Endothelial cell of umbilical vein (primary cell): Measurements from ENCODE around the gene U2AF2. TPM values are rescaled to one million over a fixed set of nuclear protein-coding genes. Genes with fewer than 3 reads are reported as not detected.
A peak's percentile ranks its signal among the peaks of the same experiment; 100 is the strongest.

Experiments
- BruUV-seq: library from RNA; stranded (reverse); fragments of 400-500 nt; replicated peaks from 2 replicates; lab custom pipeline; 2021; lab: Mats Ljungman, UMichigan
- CTCF ChIA-PET: fragments of 300-600, 350-600 bp; sonication (Branson Sonifier 250); formaldehyde crosslinking; loops from one replicate; lab custom pipeline; 2021; ENCODE audit warnings: antibody characterized with exemption, inconsistent platforms; lab: Charles Lee
- POLR2A ChIA-PET: fragments of 300-600, 350-600 bp; sonication (Branson Sonifier 250); formaldehyde crosslinking; loops from one replicate; lab custom pipeline; 2021; ENCODE audit warnings: antibody characterized with exemption, inconsistent platforms; lab: Charles Lee
- DNase-seq: peaks from one replicate; pipeline ENCODE4 v3.0.0-alpha.2; 2011; ENCODE audit warnings: low read depth, low spot score
- FAIRE-seq: peaks from 2 replicates; lab custom pipeline; 2011; peaks lifted over from hg19 to GRCh38; lab: Jason Lieb, UNC
- H2AFZ ChIP-seq: 2 replicates; pipeline ENCODE4 v1.6.0; 2012; ENCODE audit warnings: low read depth, low read length, control low read depth, inconsistent platforms
- H3K27ac ChIP-seq: 2 replicates; pipeline ENCODE4 v1.5.1; 2011; ENCODE audit warnings: low read depth, mild to moderate bottlenecking, control low read depth, low read length, moderate library complexity; ENCODE audit not compliant: insufficient read depth
- H3K27me3 ChIP-seq, 2 experiments: 2 replicates each; pipeline versions ENCODE4 v1.6.0 to v1.6.1; 2011; ENCODE audit warnings: low read length in 2 of 2, mixed read lengths in 1 of 2; ENCODE audit not compliant: control insufficient read depth in 2 of 2, insufficient read depth in 2 of 2
- H3K36me3 ChIP-seq, 2 experiments: 2 replicates in 1 of 2; 3 replicates in 1 of 2; pipeline ENCODE4 v1.5.1; 2011; ENCODE audit warnings: low read length in 2 of 2, mild to moderate bottlenecking in 1 of 2, moderate library complexity in 1 of 2; ENCODE audit not compliant: control insufficient read depth in 2 of 2, insufficient read depth in 2 of 2; ENCODE audit errors: extremely low read depth in 1 of 2
- H3K4me1 ChIP-seq: 3 replicates; pipeline ENCODE4 v1.5.1; 2011; ENCODE audit warnings: mild to moderate bottlenecking, low read length; ENCODE audit not compliant: control insufficient read depth, insufficient read depth; ENCODE audit errors: extremely low read depth
- H3K4me2 ChIP-seq: 2 replicates; pipeline ENCODE4 v1.6.1; 2011; ENCODE audit warnings: low read length, control low read depth, mixed read lengths; ENCODE audit not compliant: insufficient read depth
- H3K4me3 ChIP-seq, 3 experiments: fragments of 200-600 bp in 1 of 3; sonication (generic), shearing (Covaris generic) in 1 of 3; replicated peaks in 1 of 3; 2 replicates each; pipeline ENCODE4 v1.5.1; 2011 to 2016; ENCODE audit warnings: control low read depth in 3 of 3, low read length in 3 of 3, mild to moderate bottlenecking in 2 of 3, inconsistent platforms in 1 of 3, low read depth in 1 of 3, moderate library complexity in 1 of 3; ENCODE audit not compliant: insufficient read depth in 1 of 3
- H3K79me2 ChIP-seq: 2 replicates; pipeline ENCODE4 v1.6.0; 2012; ENCODE audit warnings: low read length, inconsistent platforms; ENCODE audit not compliant: control insufficient read depth, insufficient read depth
- H3K9ac ChIP-seq: replicated peaks from 2 replicates; pipeline ENCODE3; 2011; ENCODE audit warnings: low read length, control low read depth; ENCODE audit not compliant: insufficient read depth; ENCODE audit errors: extremely low read depth
- H3K9me1 ChIP-seq: replicated peaks from 3 replicates; pipeline ENCODE4 v1.6.0; 2011; ENCODE audit warnings: mild to moderate bottlenecking, low read length; ENCODE audit not compliant: control insufficient read depth, insufficient read depth; ENCODE audit errors: extremely low read depth
- H3K9me3 ChIP-seq: replicated peaks from 2 replicates; pipeline ENCODE4 v1.5.1; 2012; ENCODE audit warnings: low read length, inconsistent platforms; ENCODE audit not compliant: control insufficient read depth, insufficient read depth
- H4K20me1 ChIP-seq: replicated peaks from 2 replicates; pipeline ENCODE3; 2011; ENCODE audit warnings: mild to moderate bottlenecking, low read length; ENCODE audit not compliant: control insufficient read depth, insufficient read depth; ENCODE audit errors: extremely low read depth
- EZH2 ChIP-seq: IDR thresholded peaks from 2 replicates; pipeline ENCODE4 v1.6.1; 2012; ENCODE audit warnings: borderline replicate concordance, low read depth, mild to moderate bottlenecking, moderate library complexity, low read length, inconsistent platforms; ENCODE audit not compliant: severe bottlenecking
- GATA2 ChIP-seq: IDR thresholded peaks from 2 replicates; pipeline ENCODE4 v1.7.0; 2011; ENCODE audit warnings: low read depth, mild to moderate bottlenecking, moderate library complexity, mixed read lengths, low read length; ENCODE audit not compliant: insufficient read length, insufficient read depth
- JUN ChIP-seq: IDR thresholded peaks from 2 replicates; pipeline ENCODE4 v1.6.1; 2011; ENCODE audit warnings: borderline replicate concordance, low read depth; ENCODE audit not compliant: insufficient read length, insufficient read depth
- MYC ChIP-seq: IDR thresholded peaks from one replicate; pipeline ENCODE4 v1.6.1; 2011; ENCODE audit warnings: mild to moderate bottlenecking, low read depth, low read length
- POLR2A ChIP-seq: IDR thresholded peaks from 2 replicates; pipeline ENCODE4 v1.6.1; 2012; ENCODE audit warnings: low read depth, mild to moderate bottlenecking, control low read depth, low read length
- POLR2AphosphoS5 ChIP-seq: IDR thresholded peaks from 2 replicates; pipeline ENCODE4 v1.6.1; 2012; ENCODE audit warnings: low read depth, mild to moderate bottlenecking, control low read depth, low read length, moderate library complexity; ENCODE audit not compliant: insufficient read depth
- dilution Hi-C: fragments of 300-500 bp; cut with MboI; formaldehyde crosslinking; loops from one replicate; pipeline ENCODE4 v1.15.0; 2019; ENCODE audit warnings: low sequenced_read_pairs; ENCODE audit not compliant: extremely low pct_ligation_motif_present
- intact Hi-C: fragments of 100-400 bp; cut with micrococcal nuclease; formaldehyde crosslinking; loops from one replicate; pipeline ENCODE4 v1.10.0; 2022
- polyA plus RNA-seq, 4 experiments: library from polyadenylated mRNA; depleted of rRNA in 3 of 4; stranded (reverse) in 3 of 4; unstranded in 1 of 4; fragments of >200 nt; gene quantifications; 2 replicates each; pipeline versions ENCODE4 v1.2.1 to v1.2.3, GENCODE V29; 2011 to 2012; ENCODE audit warnings: missing spikeins in 1 of 4
- total RNA-seq: library from RNA; stranded (reverse); gene quantifications from 2 replicates; pipeline ENCODE4 v1.2.3, GENCODE V29; 2021
- TF ChIP-seq, protein P1 (sequence below): IDR thresholded peaks from 2 replicates; pipeline ENCODE4 v1.6.1; 2011; ENCODE audit not compliant: insufficient read depth, insufficient read length
- TF ChIP-seq, protein P2 (sequence below), 2 donors: IDR thresholded peaks; 1 replicate in 1 of 2; 2 replicates in 1 of 2; pipeline ENCODE4 v1.5.1; 2011; ENCODE audit warnings: low read length in 2 of 2, mild to moderate bottlenecking in 2 of 2, moderate library complexity in 2 of 2, control low read depth in 1 of 2, inconsistent platforms in 1 of 2, low read depth in 1 of 2; ENCODE audit not compliant: insufficient read depth in 1 of 2; ENCODE audit errors: extremely low read depth in 1 of 2

Gene U2AF2
- total and polyA plus RNA-seq, 2 donors (not counting 3 experiments of a cell fraction or from before 2014, with no cell fraction given): 183 to 259 TPM

DNA sequence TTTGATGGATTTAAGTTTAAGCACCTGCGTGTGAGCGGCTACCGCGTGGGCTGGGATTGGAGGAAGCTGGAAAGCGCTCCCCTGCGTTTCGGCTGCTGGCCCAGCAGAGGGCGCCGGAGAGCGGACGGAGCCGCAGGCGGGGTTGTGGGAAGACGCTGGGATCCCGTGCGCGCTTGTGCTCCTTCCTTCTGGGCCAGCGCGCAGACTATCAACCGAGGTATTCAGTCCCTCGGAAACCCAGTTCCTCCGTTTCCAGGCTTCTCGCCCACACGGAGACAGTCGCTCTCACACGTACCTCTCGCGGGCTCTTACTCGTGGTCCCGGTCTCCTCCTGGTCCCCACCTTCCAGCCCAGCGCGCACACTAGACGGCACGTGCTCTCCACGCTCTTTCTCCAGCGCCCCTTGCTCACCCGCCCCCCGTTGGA is 49.0 kb downstream of the U2AF2 start:
- H3K4me3 ChIP-seq: no peak overlapping the region
- peak; percentile 35 for FAIRE-seq
- no peak overlapping the region for H3K4me2 ChIP-seq
- no peaks in the 10 kb centered on the region for H3K79me2 ChIP-seq
- no TSS peak for BruUV-seq
- TF ChIP-seq JUN (no peak), GATA2 (no peak), POLR2A (no peak), EZH2 (no peak), MYC (no peak), POLR2AphosphoS5 (no peak)
- TF ChIP-seq, protein P1, sequence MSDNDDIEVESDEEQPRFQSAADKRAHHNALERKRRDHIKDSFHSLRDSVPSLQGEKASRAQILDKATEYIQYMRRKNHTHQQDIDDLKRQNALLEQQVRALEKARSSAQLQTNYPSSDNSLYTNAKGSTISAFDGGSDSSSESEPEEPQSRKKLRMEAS: no peak
- TF ChIP-seq, protein P2, sequence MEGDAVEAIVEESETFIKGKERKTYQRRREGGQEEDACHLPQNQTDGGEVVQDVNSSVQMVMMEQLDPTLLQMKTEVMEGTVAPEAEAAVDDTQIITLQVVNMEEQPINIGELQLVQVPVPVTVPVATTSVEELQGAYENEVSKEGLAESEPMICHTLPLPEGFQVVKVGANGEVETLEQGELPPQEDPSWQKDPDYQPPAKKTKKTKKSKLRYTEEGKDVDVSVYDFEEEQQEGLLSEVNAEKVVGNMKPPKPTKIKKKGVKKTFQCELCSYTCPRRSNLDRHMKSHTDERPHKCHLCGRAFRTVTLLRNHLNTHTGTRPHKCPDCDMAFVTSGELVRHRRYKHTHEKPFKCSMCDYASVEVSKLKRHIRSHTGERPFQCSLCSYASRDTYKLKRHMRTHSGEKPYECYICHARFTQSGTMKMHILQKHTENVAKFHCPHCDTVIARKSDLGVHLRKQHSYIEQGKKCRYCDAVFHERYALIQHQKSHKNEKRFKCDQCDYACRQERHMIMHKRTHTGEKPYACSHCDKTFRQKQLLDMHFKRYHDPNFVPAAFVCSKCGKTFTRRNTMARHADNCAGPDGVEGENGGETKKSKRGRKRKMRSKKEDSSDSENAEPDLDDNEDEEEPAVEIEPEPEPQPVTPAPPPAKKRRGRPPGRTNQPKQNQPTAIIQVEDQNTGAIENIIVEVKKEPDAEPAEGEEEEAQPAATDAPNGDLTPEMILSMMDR (IDR thresholded peaks at IDR 0.05; ENCODE audit: extremely low read depth in 1 of 2, insufficient read depth in 1 of 2, low read depth in 1 of 2, low read length in 2 of 2): peak; percentile 74 to 76
- dilution Hi-C loops: no loop called here
- H3K9ac ChIP-seq: no peak overlapping the region
- no peak overlapping the region for H2AFZ ChIP-seq
- CTCF ChIA-PET: interaction anchor here (1.4 to 1.7 kb wide), 3 partner anchors 71 to 630 kb away, joined by 4 to 8 read pairs (median 6); no protein-coding TSS in a partner anchor
- H3K27ac ChIP-seq: no peak overlapping the region
- DNase-seq: peak; percentile 15
- no peaks in the 10 kb centered on the region for H3K9me3 ChIP-seq
- no peaks in the 10 kb centered on the region for H3K4me1 ChIP-seq
- peaks cover 0 to 2% of the 10 kb centered on the region in 2 experiments for H3K27me3 ChIP-seq
- peaks cover 0 to 7% of the 10 kb centered on the region in 2 experiments for H3K36me3 ChIP-seq
- no peaks in the 10 kb centered on the region for H4K20me1 ChIP-seq
- POLR2A ChIA-PET: no interaction called here
- no peaks in the 10 kb centered on the region for H3K9me1 ChIP-seq
- intact Hi-C loops: loop anchor here (10.0 kb wide), 1 partner anchor 631 kb away; no protein-coding TSS in a partner anchor
